Neutrophil (primary cell): ENCODE data around the gene ITPKB.

Source experiments
- H3K27ac ChIP-seq: fragments of 200-600 bp; sonication (generic); 2 replicates; pipeline ENCODE4 v1.5.1; 2016; ENCODE audit warnings: mild to moderate bottlenecking, moderate library complexity
- H3K27me3 ChIP-seq: fragments of 200-600 bp; sonication (generic); 2 replicates; pipeline ENCODE4 v1.6.0; 2016; ENCODE audit warnings: mild to moderate bottlenecking
- H3K36me3 ChIP-seq: fragments of 200-600 bp; sonication (generic); 2 replicates; pipeline ENCODE4 v1.5.1; 2017
- H3K4me1 ChIP-seq, 2 experiments: fragments of 200-600 bp in 1 of 2; sonication (generic) in 1 of 2; 1 replicate in 1 of 2; 2 replicates in 1 of 2; pipeline versions ENCODE4 v1.5.1 to v1.6.1; 2013 to 2016; ENCODE audit warnings: low read depth in 1 of 2, low read length in 1 of 2, mild to moderate bottlenecking in 1 of 2, moderate library complexity in 1 of 2; ENCODE audit not compliant: control insufficient read depth in 1 of 2, insufficient read depth in 1 of 2
- H3K4me3 ChIP-seq, 2 experiments: fragments of 200-600 bp in 1 of 2; sonication (generic) in 1 of 2; 1 replicate in 1 of 2; 2 replicates in 1 of 2; pipeline ENCODE4 v1.5.1; 2013 to 2016; ENCODE audit warnings: low read depth in 1 of 2, low read length in 1 of 2, mild to moderate bottlenecking in 1 of 2, moderate library complexity in 1 of 2
- H3K9me3 ChIP-seq: fragments of 200-600 bp; sonication (generic); 2 replicates; pipeline ENCODE4 v1.5.1; 2016
- TF ChIP-seq, protein P1 (sequence below): fragments of 200-600 bp; sonication (generic); IDR thresholded peaks from 2 replicates; pipeline ENCODE4 v1.5.1; 2016; ENCODE audit warnings: antibody characterized with exemption

ITPKB gene

DNA sequence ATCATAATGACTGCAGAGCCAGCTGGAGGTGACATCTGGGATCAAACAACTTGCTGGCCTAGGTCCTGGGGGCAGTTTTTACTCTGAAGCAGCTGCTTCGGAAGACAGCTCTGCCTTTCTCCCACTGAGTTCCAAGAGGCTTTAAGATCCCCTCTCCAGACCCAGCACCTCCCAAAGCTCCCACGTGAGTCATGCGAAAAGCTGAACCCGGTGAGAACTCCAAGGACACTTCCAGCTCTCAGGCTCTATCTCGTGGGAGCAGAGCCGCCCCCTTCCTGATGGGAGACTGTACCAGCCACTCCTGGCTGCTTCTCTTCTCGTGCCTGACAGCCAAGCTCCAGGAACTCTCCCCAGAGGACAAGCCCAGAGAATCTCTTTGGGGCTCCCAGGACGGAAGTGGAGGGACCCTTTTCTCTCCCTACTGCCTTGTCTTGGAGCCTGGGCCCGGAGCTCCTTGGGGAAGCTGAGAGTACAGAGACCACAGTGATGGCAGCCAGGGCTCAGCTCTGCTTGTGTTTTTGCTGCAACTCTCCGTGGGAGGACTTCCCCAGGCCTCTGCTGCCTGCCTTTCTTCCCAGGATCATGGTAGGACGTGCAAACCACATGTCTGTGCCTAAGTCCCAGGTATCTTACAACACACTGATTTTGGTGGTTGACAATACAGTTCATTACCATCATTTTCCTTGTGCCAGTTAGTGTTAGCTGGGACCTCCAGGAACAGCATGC lies 149.9 kb downstream of the ITPKB start:
- Histone ChIP-seq H3K27ac (no peak overlapping the region), H3K9me3 (no peaks in the 10 kb centered on the region), H3K27me3 (no peaks in the 10 kb centered on the region), H3K36me3 (no peaks in the 10 kb centered on the region), H3K4me1 (no peaks in the 10 kb centered on the region), H3K4me3 (no peak overlapping the region)
- TF ChIP-seq, protein P1, sequence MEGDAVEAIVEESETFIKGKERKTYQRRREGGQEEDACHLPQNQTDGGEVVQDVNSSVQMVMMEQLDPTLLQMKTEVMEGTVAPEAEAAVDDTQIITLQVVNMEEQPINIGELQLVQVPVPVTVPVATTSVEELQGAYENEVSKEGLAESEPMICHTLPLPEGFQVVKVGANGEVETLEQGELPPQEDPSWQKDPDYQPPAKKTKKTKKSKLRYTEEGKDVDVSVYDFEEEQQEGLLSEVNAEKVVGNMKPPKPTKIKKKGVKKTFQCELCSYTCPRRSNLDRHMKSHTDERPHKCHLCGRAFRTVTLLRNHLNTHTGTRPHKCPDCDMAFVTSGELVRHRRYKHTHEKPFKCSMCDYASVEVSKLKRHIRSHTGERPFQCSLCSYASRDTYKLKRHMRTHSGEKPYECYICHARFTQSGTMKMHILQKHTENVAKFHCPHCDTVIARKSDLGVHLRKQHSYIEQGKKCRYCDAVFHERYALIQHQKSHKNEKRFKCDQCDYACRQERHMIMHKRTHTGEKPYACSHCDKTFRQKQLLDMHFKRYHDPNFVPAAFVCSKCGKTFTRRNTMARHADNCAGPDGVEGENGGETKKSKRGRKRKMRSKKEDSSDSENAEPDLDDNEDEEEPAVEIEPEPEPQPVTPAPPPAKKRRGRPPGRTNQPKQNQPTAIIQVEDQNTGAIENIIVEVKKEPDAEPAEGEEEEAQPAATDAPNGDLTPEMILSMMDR: no peak

DNA sequence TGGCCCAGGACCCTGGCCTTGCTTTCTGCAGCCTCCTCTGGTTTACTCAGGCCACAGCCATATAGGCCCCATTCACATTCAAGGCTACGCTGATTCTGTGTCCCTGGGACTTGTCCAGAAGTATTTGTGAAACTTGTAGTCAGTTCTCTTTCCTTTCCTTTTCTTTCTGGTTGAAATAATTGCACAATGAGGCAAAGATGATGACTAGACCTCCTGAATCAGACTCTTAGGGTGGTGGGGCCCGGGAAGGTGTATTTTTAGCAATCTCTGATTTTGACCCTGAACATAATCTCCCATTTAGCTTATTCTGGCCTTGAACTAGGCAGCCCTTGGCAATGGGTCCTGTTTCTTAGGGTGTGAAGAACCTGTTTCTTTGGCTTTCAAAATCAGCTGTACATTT lies 150.6 kb downstream of the ITPKB start:
- TF ChIP-seq, protein P1: no peak
- Histone ChIP-seq H3K36me3 (no peaks in the 10 kb centered on the region), H3K27me3 (no peaks in the 10 kb centered on the region), H3K9me3 (no peaks in the 10 kb centered on the region), H3K4me3 (no peak overlapping the region), H3K27ac (no peak overlapping the region), H3K4me1 (no peaks in the 10 kb centered on the region)

DNA sequence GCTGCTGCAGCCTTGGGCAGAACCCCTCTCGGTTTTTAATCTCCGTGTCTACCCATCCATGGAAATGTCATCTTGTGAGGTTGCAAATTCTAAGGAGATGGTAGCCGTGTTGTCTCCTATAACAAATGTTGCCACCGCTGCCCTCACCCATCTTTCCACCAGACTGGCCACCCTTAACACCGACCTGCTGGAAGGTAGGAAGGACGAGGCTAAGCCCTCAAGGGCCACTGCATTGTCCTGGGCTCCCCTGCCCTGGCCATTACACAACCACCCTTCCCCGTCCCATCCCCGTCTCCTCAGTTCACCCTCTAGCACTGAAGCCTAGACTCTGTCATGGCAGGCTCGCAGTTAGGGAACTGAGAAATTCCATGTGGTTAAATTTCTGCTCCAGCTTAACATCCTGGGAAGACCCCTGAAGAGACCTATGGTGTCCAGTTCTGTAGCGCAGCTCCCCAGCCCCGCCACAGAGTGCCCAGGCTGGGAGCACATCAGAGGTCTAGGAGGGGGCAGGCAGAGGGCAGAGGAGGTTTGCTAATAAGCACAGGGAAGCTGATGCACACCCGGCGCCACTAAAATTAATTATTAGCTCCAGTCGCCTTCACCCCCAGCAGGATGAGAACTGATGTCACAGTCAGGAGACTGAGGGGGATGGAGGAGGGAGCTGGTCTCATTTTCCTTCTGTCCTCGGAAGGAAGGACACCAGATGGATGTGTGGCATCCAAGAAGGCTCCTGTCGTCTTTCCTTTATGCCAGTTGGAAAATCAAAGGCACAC lies 152.2 kb downstream of the ITPKB start:
- TF ChIP-seq, protein P1: no peak
- Histone ChIP-seq H3K4me1 (no peaks in the 10 kb centered on the region), H3K27ac (no peak overlapping the region)

DNA sequence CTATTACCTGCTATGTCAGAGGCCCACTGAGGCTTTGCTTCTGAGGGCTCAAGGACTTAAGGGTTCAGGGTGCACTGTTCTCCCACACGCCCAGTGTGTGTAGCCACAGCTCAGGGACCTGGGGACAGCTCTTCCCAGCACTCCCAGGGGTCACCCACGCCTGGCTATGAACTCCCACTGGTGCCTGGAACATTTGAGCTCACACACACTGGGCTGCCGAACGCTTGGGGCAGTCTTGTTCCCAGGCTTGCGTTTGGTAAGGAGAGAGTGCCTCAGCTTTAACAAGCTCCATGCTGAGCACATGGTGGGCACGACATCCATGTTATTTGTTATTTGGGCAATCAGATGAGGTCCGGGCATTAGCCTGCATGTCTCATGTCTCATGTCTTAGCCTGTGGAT lies 153.0 kb downstream of the ITPKB start:
- no peaks in the 10 kb centered on the region for H3K36me3 ChIP-seq
- TF ChIP-seq, protein P1: no peak
- no peak overlapping the region for H3K27ac ChIP-seq
- H3K9me3 ChIP-seq: no peaks in the 10 kb centered on the region
- no peak overlapping the region for H3K4me3 ChIP-seq
- no peaks in the 10 kb centered on the region for H3K4me1 ChIP-seq
- H3K27me3 ChIP-seq: no peaks in the 10 kb centered on the region

More for the DNA sequence above, 152.2 kb downstream of the ITPKB start:
- Histone ChIP-seq H3K4me3 (no peak overlapping the region), H3K9me3 (no peaks in the 10 kb centered on the region), H3K36me3 (no peaks in the 10 kb centered on the region), H3K27me3 (no peaks in the 10 kb centered on the region)

DNA sequence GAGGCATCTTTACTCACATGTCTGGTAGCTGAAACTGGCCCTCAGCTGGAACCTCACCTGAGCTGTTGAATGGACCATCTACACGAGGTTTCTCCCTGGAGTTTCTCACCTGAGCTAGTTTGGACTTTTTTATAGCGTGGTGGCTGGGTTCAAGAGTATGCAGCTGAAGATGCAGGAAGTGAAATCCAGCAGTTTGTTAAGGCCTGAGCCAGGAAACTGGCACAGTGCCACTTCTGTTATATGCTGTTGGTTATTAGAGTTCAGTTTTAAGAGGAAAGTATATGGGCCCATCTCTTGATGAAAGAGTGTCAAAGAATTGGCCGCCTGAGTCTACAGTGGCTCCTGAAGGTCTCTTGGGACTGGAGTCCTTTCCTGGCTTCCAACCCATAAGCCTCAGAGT lies 154.9 kb downstream of the ITPKB start:
- Histone ChIP-seq H3K9me3 (no peaks in the 10 kb centered on the region), H3K27me3 (no peaks in the 10 kb centered on the region), H3K27ac (no peak overlapping the region), H3K4me1 (no peaks in the 10 kb centered on the region), H3K36me3 (no peaks in the 10 kb centered on the region), H3K4me3 (no peak overlapping the region)
- TF ChIP-seq, protein P1: no peak
